Dedifferentiated amniotic fluid mesenchymal stem cell (primary cell): ENCODE measurements around the gene MXRA8.
A peak's percentile ranks its signal among the peaks of the same experiment; 100 is the strongest.

Experiments
- DNase-seq: peaks from one replicate; pipeline ENCODE4 v3.0.0-alpha.2; 2016; ENCODE audit errors: extremely low spot score

The MXRA8 gene

DNA sequence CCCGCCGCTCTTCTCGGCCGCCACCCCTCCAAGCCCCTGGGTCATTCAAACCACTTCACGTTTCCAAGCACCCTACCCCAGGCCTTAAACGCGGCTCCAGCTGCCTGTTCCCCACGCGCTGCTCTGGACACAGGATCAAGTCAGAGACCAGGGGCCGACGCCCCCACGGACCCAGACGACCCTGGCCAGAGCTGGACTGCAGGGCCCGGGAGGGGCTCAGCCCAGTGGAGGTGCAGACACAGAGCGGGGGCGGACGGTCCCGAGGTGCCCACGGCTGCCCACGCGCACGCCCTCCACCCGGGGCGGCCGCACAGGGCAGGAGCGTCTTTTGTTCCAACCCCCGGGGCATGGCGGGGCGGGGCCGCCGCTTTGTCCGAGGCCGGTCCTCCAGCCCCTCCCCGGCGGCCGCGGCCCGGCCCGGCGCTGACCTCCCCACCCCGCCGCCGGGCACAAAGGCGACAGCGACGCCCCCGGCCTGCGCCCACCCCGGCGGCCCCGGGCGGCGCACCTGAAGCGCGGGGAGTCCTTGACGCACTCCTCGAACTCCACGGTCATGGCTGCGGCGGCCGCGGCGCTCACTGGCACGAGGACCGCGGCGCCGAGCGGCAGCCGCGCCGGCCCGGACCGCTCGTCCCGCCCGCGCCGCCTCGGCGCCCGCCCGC, 51.0 kb downstream of the MXRA8 start:
- DNase-seq, result no peak

DNA sequence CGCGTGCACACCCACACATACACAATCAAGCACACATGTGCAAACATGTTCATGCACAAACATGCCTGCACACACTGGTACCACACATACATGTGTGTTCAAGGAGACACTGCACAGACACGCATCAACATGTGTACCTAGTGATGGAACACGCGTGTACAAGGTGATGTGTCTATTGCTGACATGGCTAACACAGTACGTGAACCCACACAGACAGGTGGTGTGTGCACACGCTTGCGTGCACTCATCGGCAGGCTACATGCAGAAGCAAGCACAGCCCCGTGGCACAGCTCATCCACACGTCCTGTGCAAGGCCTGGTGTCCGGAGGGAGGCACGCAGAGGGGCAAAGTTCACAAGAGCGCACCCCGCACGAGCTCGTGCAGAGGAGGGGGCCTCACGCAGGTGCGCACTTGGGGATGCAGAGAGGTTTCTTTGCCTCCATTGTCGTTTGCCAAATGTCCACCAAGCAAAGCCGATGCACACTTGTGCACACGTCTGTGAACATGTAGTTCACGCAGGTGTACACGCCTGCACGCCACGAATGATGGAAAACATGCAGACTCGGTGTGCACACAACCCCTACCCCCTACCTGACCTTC, 51.6 kb downstream of the MXRA8 start:
- no peak for DNase-seq

DNA sequence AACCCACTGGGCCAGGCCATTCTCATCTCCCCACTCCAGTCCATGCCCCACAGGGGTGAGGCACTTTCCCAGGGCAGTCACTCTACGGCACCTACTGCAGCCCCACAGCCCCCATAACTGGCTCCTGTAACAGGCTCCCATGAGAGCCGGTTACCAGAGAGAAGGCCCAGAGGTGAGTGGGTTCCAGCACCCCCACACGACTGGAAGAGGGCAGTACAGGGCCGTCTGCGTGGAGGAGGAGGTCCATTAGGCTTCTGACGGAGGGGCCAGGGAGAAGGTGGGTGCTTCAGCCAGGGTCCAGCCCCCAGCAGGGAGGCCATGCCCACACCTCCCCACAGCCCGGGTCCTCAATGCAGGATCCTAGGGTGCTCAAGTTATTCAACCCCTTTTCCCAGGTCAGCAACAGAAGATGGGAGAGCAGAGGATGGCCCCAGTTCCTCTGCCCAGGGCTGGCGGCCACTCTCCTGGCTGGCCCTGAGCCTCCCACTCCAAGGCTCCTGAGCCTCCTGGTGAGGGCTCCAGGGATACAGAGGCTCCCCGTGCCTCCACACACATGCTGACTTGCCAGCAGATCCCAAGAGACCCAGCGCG, 52.2 kb downstream of the MXRA8 start:
- no peak for DNase-seq

DNA sequence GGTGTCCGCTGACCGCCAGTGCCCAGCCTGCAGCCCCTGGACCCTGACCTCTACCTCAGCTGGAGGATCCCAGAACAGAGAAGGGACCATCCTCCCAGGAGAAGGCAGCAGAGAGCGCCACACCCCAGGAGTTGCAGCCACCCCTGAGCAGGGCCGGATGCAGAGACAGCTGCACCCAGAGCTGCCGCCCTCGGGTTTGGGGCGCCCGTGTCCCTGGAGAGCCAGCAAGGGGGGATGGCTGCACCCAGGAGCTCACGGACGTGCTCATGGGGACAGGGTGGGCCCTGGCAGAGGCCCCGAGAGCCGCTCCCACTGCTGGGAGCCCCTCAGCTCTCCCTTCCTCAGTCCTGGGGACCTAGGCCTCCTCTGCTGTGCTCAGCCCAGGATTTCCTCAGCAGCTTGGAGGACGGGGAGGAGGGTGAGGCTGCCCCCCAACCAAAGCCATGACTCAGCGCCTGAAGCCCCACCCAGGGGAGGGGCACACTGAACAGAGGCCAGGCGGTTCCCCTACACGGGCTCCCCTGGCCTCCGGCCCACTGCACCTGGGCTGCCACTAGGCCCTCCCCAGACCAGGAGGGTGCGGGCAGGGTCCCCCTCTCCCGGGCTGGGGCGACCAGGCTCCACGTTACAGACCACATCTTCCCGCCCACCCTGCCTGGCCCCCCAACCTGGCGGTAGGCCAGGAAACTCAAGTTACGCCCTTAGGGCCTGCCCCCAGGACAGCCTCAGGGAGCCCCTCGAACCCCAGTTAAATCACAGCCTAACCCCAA, 52.9 kb downstream of the MXRA8 start:
- DNase-seq, result peak; percentile 54

DNA sequence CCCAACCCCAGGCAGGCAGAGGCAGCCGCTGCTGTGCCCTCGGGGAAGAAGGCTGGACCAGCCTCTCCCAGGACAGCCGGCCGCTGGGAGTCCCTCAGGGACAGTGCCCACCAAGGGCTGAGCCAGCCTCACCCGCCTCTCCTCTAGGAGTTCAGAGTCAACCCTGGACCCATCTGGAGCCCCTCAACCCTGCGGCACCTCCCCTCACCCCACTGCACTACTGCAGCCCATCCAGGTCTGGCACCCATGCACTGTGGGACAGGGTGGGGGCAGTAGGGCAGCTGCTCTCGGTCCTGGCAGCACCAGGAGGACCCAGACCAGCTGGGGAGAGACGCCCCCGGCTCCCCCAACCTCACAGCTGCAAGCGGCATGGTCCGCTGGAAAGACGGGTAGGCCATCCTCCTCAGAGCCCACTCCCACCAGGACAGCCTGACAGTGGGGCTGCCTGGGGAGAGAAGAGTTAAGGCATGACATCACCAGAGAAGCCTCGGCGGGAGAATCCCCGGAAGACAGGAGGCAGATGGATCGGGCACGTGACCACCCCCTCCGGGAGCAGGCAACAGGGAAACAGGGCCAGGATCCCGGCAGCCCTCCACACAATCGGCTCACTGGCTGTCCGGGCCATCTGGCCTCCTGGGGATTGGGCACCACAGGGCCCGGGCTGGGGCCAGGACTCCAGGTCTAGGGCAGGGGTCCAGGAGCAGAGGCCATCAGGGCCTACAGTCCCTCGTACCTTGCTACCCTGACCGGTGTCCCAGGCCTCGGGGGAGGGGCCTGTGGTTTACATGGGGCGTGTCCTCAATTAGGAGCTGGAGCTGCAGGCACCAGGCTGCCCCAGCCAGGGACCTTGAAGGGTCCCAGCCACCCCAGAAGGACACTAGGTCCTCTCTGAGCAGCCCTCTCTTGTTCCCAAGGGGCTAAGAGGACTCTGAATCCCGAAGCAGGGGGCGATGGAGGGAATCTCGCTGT, 53.7 kb downstream of the MXRA8 start:
- DNase-seq, result peak; percentile 45

DNA sequence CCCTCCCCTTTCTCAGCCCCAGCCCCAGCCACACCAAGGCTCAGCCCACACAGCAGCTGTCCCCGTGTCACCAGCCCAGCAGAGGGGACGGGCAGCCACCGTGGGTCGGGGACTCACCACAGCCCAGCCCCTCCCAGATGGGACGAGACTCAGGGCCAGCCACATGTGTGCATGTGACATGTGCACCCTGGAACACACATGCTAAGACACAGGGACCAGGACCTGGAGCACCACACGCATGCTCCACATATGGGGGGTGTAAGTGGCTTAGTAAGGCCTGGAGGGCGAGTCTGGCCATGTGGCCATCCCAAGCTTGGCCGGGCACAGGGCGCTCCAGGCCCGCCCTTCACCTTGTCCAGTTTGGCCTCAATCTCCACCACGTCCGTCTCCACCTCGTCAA, 54.6 kb downstream of the MXRA8 start:
- DNase-seq, result no peak

DNA sequence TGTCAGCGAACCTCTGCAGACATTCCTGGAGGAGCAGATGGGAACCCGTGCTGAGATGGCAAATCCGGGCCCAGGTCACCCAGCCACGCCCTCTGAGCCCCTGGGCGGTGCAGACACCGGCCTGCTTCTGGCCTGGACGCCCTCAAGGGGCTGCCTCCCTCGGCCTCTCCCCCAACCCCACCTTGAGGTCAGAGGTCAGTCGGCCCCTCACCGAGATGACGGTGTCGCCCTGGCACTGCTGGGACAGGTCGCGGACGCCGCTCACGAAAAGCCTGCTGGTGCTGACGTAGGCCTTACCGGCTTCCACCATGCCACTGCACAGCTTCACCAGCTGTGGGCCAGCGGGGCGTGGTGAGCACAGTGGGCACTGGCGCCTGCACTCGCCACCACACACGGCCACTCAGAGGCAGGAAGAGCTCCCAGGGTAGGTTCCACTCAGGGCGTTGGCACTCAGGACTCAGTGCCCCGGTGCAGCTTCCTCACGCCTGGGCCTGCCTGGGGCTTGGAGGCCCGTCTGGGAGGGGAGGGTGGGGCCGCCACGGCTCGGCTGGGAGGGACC, 55.3 kb downstream of the MXRA8 start:
- no peak for DNase-seq
